GM18909 (cell line): ENCODE measurements around the gene LCN2.
"Not testable (repeated sequence)": the region's sequence is repeated elsewhere in the genome, so short reads cannot be mapped to it uniquely, and the experiment has no call there.

Experiments used
- ATAC-seq: cut with Tn5 transposase; IDR thresholded peaks from one replicate; pipeline ENCODE4 v1.9.1; 2021; ENCODE audit warnings: mild to moderate bottlenecking; ENCODE audit not compliant: unreplicated experiment, poor library complexity

The LCN2 gene

GRCh38 chr9:128149001-128149701 lies at the start of gene LCN2:
Gene LCN2, plus strand, starts transcription at chr9:128149453. Its CDS starts 73 bp downstream, at chr9:128149526.
- no peak for ATAC-seq

- no peak for ATAC-seq
Measured at GRCh38 chr9:128099932-128100491, 49.2 kb upstream of the LCN2 start.

DNA sequence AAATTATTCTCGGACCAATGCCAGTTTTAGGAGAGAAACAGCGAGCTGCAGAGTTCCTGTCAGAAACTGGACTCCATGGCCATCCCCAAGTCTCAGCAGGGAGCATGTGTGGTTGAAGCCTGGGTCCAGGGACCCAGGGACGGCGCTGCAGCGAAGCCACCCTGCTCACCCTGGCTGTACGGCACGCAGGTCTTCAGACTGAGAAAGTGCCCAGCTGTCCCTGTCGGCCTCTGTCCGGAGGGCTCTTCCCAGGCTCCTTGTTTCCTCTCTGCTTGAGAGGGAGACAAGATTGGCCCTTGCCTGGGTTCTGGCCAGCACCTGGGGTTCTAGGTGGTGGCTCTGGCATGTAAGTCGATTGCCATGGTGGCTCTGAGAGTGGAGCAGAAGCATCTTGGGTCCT lies 48.7 kb upstream of the LCN2 start:
- no peak for ATAC-seq

GRCh38 chr9:128101231-128101661 lies 48.0 kb upstream of the LCN2 start:
- ATAC-seq = no peak

DNA sequence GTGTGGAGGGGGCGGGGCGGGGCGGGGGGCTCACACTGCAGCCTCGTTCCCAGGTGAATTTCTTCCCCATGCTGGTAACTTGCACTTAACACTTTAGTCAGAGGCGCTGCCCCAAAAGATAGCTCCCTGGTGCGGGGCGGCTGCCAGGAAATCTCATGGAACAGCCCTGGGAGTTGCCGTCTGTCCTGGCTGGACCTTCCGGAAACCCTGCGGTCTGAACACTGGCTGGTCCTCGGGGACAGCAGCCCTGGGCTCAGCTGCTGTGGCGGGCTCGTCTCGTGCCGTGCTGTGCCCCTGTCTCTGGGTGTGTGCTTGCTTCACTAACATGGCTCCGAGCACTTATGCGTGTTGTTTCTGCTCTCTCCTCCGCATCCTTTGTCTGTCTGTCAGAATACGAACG lies 47.6 kb upstream of the LCN2 start:
- ATAC-seq = no peak

DNA sequence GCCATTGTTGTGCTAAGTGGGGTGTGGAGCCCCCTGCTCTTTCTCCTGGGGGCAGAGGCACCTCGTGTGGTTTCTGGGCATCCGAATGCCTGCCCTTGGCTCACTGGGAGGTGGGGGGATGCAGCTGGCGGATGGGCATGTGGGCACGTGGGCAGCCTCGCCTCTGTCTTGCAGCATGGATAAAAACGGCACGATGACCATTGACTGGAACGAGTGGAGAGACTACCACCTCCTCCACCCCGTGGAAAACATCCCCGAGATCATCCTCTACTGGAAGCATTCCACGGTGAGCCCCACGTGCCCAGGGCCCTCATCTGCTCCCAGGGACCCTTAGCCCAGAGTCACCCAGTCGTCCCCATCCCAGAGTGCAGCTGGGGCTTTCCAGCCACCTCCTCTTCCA lies 47.1 kb upstream of the LCN2 start:
- ATAC-seq = no peak

- no peak for ATAC-seq
Measured at GRCh38 chr9:128102861-128103588, 46.2 kb upstream of the LCN2 start.

DNA sequence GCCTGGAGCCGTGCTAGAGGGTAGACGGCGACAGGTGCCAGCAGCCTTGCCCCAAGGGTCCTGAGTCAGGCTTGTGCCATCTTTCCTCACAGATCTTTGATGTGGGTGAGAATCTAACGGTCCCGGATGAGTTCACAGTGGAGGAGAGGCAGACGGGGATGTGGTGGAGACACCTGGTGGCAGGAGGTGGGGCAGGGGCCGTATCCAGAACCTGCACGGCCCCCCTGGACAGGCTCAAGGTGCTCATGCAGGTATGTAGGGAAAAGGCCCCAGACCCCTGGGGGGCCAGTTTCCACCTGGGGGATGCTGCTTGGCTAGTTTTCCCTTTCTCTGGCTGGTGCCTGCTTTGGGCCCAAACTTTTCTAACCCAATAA lies 45.7 kb upstream of the LCN2 start:
- ATAC-seq = no peak

DNA sequence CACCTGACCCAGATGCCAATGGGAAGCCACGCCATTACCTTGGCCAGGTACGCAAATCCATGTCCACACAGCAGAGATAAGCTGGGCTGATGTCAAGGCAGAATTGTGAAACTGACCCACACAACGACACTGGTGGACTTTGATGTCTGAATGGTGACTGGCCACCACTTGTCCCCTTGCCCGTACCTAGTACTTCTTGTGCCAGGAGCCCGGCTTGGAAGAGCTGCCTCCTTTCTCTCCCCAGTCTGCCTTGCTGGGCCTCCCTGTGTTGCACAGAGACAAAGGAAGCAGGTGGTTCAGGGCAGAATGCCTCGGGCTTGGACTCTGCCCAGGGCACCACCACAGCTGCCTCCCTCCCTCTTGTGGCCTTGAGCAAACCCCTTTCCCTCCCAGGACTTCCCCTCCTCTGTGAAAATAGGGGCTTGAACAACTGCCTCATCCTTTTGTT lies 45.1 kb upstream of the LCN2 start:
- no peak for ATAC-seq

- no peak for ATAC-seq
Measured at GRCh38 chr9:128105538-128106175, 43.6 kb upstream of the LCN2 start.

DNA sequence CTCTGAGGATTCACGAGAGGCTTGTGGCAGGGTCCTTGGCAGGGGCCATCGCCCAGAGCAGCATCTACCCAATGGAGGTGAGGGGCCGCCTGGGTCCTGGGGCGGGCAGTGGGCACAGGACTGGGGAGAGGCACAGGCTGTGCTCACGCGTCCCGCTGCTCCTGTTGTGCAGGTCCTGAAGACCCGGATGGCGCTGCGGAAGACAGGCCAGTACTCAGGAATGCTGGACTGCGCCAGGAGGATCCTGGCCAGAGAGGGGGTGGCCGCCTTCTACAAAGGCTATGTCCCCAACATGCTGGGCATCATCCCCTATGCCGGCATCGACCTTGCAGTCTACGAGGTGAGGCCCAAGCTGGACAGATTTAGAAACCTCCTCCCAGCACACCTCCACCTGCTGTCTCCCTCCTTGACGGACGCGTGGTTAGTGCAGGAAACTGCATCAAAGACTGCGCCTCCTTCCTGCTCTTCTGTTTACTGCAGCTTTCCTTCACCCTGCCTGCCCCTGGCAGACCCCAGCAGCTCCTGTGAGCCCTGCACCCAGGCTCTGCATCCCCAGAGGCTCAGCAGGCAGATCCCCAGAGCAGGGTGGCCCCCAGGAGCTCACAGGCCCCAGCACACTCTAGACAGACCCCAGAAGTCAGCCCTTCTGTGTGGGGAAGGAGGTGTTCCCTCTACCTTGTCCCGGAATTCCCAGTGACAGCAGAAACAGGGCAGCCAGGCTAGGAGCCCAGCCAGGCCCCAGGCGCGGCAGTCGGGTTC lies 42.9 kb upstream of the LCN2 start:
- ATAC-seq = no peak

- no peak for ATAC-seq
Measured at GRCh38 chr9:128106940-128107467, 42.2 kb upstream of the LCN2 start.

DNA sequence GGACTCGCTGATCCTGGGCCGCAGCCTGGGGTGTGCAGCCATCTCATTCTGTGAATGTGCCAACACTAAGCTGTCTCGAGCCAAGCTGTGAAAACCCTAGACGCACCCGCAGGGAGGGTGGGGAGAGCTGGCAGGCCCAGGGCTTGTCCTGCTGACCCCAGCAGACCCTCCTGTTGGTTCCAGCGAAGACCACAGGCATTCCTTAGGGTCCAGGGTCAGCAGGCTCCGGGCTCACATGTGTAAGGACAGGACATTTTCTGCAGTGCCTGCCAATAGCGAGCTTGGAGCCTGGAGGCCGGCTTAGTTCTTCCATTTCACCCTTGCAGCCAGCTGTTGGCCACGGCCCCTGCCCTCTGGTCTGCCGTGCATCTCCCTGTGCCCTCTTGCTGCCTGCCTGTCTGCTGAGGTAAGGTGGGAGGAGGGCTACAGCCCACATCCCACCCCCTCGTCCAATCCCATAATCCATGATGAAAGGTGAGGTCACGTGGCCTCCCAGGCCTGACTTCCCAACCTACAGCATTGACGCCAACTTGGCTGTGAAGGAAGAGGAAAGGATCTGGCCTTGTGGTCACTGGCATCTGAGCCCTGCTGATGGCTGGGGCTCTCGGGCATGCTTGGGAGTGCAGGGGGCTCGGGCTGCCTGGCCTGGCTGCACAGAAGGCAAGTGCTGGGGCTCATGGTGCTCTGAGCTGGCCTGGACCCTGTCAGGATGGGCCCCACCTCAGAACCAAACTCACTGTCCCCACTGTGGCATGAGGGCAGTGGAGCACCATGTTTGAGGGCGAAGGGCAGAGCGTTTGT lies 41.6 kb upstream of the LCN2 start:
- no peak for ATAC-seq

DNA sequence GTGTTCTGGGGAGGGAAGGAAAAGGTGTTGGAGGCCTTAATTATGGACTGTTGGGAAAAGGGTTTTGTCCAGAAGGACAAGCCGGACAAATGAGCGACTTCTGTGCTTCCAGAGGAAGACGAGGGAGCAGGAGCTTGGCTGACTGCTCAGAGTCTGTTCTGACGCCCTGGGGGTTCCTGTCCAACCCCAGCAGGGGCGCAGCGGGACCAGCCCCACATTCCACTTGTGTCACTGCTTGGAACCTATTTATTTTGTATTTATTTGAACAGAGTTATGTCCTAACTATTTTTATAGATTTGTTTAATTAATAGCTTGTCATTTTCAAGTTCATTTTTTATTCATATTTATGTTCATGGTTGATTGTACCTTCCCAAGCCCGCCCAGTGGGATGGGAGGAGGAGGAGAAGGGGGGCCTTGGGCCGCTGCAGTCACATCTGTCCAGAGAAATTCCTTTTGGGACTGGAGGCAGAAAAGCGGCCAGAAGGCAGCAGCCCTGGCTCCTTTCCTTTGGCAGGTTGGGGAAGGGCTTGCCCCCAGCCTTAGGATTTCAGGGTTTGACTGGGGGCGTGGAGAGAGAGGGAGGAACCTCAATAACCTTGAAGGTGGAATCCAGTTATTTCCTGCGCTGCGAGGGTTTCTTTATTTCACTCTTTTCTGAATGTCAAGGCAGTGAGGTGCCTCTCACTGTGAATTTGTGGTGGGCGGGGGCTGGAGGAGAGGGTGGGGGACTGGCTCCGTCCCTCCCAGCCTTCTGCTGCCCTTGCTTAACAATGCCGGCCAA lies 40.8 kb upstream of the LCN2 start:
- ATAC-seq = no peak

- no peak for ATAC-seq
Measured at GRCh38 chr9:128109050-128109709, 40.1 kb upstream of the LCN2 start.

DNA sequence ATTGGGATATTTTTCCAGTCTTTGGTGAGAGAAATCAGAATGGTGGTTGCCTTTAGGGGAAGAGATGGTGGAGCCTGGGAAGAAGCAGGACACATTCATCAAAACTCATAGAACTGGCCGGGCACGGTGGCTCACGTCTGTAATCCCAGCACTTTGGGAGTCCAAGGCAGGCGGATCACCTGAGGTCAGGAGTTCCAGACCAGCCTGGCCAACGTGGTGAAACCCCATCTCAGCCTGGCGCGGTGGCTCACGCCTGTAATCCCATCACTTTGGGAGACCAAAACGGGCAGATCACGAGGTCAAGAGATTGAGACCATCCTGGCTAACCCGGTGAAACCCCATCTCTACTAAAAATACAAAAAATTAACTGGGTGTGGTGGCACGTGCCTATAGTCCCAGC lies 37.5 kb upstream of the LCN2 start:
- ATAC-seq = not testable (repeated sequence)

DNA sequence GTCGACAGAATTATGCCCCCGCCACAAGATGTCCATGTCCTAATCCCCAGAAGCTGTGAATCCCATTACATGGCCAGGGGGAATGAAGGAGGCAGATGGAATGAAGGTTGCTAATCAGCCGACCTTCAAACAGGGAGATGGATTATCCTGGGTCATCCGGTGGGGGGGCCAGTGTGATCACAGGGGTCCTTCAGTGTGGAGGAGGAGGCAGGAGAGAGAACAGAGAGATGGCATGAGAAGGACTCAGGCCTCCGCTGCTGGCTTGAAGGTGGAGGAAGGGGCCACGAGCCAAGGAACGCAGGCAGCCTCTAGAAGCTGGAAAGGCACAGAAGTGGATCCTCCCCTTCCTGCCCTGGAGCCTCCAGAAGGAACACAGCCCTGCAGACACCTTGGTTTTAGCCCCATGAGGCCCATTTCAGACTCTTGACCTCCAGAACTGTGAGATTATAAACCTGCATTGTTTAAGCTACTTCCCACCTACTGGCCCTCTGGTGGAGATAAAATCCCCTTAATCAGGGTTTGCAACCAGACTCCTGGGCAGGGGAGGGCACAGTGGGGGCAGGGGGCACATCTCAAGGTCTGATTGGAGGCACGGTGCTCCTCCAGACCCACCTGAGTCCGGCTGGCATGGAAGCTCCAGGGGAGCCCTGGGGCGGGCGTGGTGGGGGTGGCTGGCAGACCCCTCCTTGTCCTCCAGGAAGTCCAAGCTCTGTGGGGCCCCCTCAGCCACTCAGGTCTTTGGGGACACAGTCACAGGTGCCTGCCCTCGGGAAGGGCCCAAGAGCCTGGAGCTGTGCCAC lies 35.5 kb upstream of the LCN2 start:
- no peak for ATAC-seq
